Endodermal cell (in vitro differentiated cells): ENCODE data around the gene P2RX7. TPM values are rescaled to one million over a fixed set of nuclear protein-coding genes. Genes with fewer than 3 reads are reported as not detected.

ENCODE experiments used
- DNase-seq: peaks from one replicate; pipeline ENCODE4 v3.0.0-alpha.2; 2017
- H3K27ac ChIP-seq: 2 replicates; pipeline ENCODE4 v1.5.1; 2013; ENCODE audit warnings: mild to moderate bottlenecking, low read depth, low read length, moderate library complexity
- H3K27me3 ChIP-seq: 2 replicates; pipeline ENCODE4 v1.6.1; 2013; ENCODE audit warnings: mild to moderate bottlenecking, low read length, moderate library complexity; ENCODE audit not compliant: insufficient read depth, control insufficient read depth, poor library complexity, severe bottlenecking
- H3K36me3 ChIP-seq: 2 replicates; pipeline ENCODE4 v1.7.0; 2013; ENCODE audit warnings: mild to moderate bottlenecking, low read length, moderate library complexity; ENCODE audit not compliant: control insufficient read depth, insufficient read depth
- H3K4me1 ChIP-seq: one replicate; pipeline ENCODE4 v1.7.0; 2013; ENCODE audit warnings: low read length; ENCODE audit not compliant: control insufficient read depth, insufficient read depth
- H3K4me3 ChIP-seq: 2 replicates; pipeline ENCODE4 v1.5.1; 2013; ENCODE audit warnings: mild to moderate bottlenecking, low read length, moderate library complexity
- H3K9ac ChIP-seq: 2 replicates; pipeline ENCODE4 v1.6.1; 2013; ENCODE audit warnings: mild to moderate bottlenecking, low read length, moderate library complexity; ENCODE audit not compliant: poor library complexity, severe bottlenecking; ENCODE audit errors: extremely low read depth
- H3K9me3 ChIP-seq: 2 replicates; pipeline ENCODE4 v1.6.1; 2013; ENCODE audit warnings: mild to moderate bottlenecking, low read length, moderate library complexity; ENCODE audit not compliant: control insufficient read depth
- H3K27ac Mint-ChIP-seq: 2 replicates; pipeline ENCODE4 v1.8.0; 2020; ENCODE audit warnings: mixed read lengths
- H3K27me3 Mint-ChIP-seq: 2 replicates; pipeline ENCODE4 v1.8.0; 2021; ENCODE audit warnings: mild to moderate bottlenecking, mixed read lengths; ENCODE audit not compliant: insufficient read depth
- H3K36me3 Mint-ChIP-seq: 2 replicates; pipeline ENCODE4 v1.8.0; 2020; ENCODE audit warnings: low read depth, mixed read lengths
- H3K4me1 Mint-ChIP-seq: 2 replicates; pipeline ENCODE4 v1.8.0; 2020; ENCODE audit warnings: mixed read lengths
- H3K4me3 Mint-ChIP-seq: 2 replicates; pipeline ENCODE4 v1.8.0; 2020; ENCODE audit warnings: mild to moderate bottlenecking, moderate library complexity, mixed read lengths
- H3K9me3 Mint-ChIP-seq: 2 replicates; pipeline ENCODE4 v1.8.0; 2020; ENCODE audit warnings: mild to moderate bottlenecking, mixed read lengths
- CTCF ChIP-seq: fragments of 200-600 bp; sonication (generic); conservative IDR thresholded peaks from 2 replicates; pipeline ENCODE4 v1.5.0; 2021; ENCODE audit warnings: antibody characterized with exemption, mild to moderate bottlenecking
- WGBS, 2 experiments: methylation state at CpG; one replicate each; pipeline versions ENCODE4 v1.1.5 to v1.1.7; 2013; ENCODE audit warnings: missing lambda C conversion rate in 2 of 2, mixed read lengths in 1 of 2; ENCODE audit not compliant: insufficient coverage in 1 of 2, insufficient read length in 1 of 2; 5-methylcytosine and 5-hydroxymethylcytosine counted together
- total RNA-seq, 2 donors: library from RNA; stranded (reverse); fragmentation: NEBNext Ultra II Directional in 1 of 2; extraction: Animal tissue kit (Norgen Biotek cat#: 25700) in 1 of 2; gene quantifications; 2 replicates in 1 of 2; 3 replicates in 1 of 2; pipeline ENCODE4 v1.2.1, GENCODE V29; 2021

The P2RX7 gene
- total RNA-seq, 2 donors from 2014 or later: 0.18 TPM; not detected in 1

GRCh38 chr12:121128908-121129810, 3.5 kb upstream of the P2RX7 start:
- Mint-ChIP-seq H3K9me3 (no peaks in the 10 kb centered on the region), H3K36me3 (no peaks in the 10 kb centered on the region), H3K4me3 (no peak overlapping the region), H3K4me1 (peaks cover 7% of the 10 kb centered on the region), H3K27ac (no peak overlapping the region), H3K27me3 (peaks cover 27% of the 10 kb centered on the region)
- H3K4me3 ChIP-seq: no peak overlapping the region
- no peak overlapping the region for H3K9ac ChIP-seq
- no peaks in the 10 kb centered on the region for H3K27me3 ChIP-seq
- no peak for TF ChIP-seq CTCF
- H3K4me1 ChIP-seq: no peaks in the 10 kb centered on the region
- H3K36me3 ChIP-seq: no peaks in the 10 kb centered on the region
- no peaks in the 10 kb centered on the region for H3K9me3 ChIP-seq
- H3K27ac ChIP-seq: no peak overlapping the region
- peak; percentile 83 for DNase-seq
- WGBS, 2 experiments: 84 to 91% methylated on average over 9 to 11 of the region's 11 CpGs

- H3K27me3 Mint-ChIP-seq: peaks cover 27% of the 10 kb centered on the region
- Histone ChIP-seq H3K9ac (no peak overlapping the region), H3K9me3 (no peaks in the 10 kb centered on the region)
Observed at GRCh38 chr12:121129811-121130147, 2.9 kb upstream of the P2RX7 start.

GRCh38 chr12:121130866-121131373, 1.8 kb upstream of the P2RX7 start:
- Mint-ChIP-seq H3K27ac (no peak overlapping the region), H3K4me3 (no peak overlapping the region), H3K27me3 (peaks cover 27% of the 10 kb centered on the region), H3K36me3 (no peaks in the 10 kb centered on the region), H3K4me1 (peaks cover 7% of the 10 kb centered on the region), H3K9me3 (no peaks in the 10 kb centered on the region)
- Histone ChIP-seq H3K9ac (no peak overlapping the region), H3K27ac (no peak overlapping the region), H3K9me3 (no peaks in the 10 kb centered on the region), H3K4me3 (no peak overlapping the region), H3K4me1 (no peaks in the 10 kb centered on the region), H3K36me3 (no peaks in the 10 kb centered on the region), H3K27me3 (no peaks in the 10 kb centered on the region)
- DNase-seq: no peak
- 85 to 91% methylated on average over 6 of the region's 6 CpGs for WGBS, 2 experiments
- no peak for TF ChIP-seq CTCF

More at GRCh38 chr12:121129811-121130147, 2.9 kb upstream of the P2RX7 start:
- Mint-ChIP-seq H3K27ac (no peak overlapping the region), H3K4me3 (no peak overlapping the region), H3K9me3 (no peaks in the 10 kb centered on the region), H3K4me1 (peaks cover 7% of the 10 kb centered on the region), H3K36me3 (no peaks in the 10 kb centered on the region)
- H3K27me3 ChIP-seq: no peaks in the 10 kb centered on the region
- WGBS, 2 experiments: 78% methylated on average over 3 of the region's 4 CpGs; no CpG with 5 or more reads in 1 of the 2 experiments
- H3K36me3 ChIP-seq: no peaks in the 10 kb centered on the region
- no peak for DNase-seq
- no peak for TF ChIP-seq CTCF
- no peaks in the 10 kb centered on the region for H3K4me1 ChIP-seq
- no peak overlapping the region for H3K27ac ChIP-seq
- no peak overlapping the region for H3K4me3 ChIP-seq
